NB4 (cell line): ENCODE measurements around the gene VAT1.

Source experiments
- DNase-seq: peaks from one replicate; pipeline ENCODE4 v3.0.0; 2010; ENCODE audit warnings: low read depth
- H3K4me3 ChIP-seq: one replicate; pipeline ENCODE4 v1.5.1; 2011; ENCODE audit warnings: mild to moderate bottlenecking, low read depth, low read length, moderate library complexity
- CTCF ChIP-seq: IDR thresholded peaks from one replicate; pipeline ENCODE4 v1.5.1; 2012; ENCODE audit warnings: low read depth, low read length
- MAX ChIP-seq: IDR thresholded peaks from 2 replicates; pipeline ENCODE4 v1.6.1; 2011; ENCODE audit warnings: low read depth, low read length
- MYC ChIP-seq: IDR thresholded peaks from 2 replicates; pipeline ENCODE4 v1.6.1; 2011; ENCODE audit warnings: low read depth, low read length
- POLR2A ChIP-seq: IDR thresholded peaks from 2 replicates; pipeline ENCODE4 v1.6.1; 2011; ENCODE audit warnings: mild to moderate bottlenecking; ENCODE audit not compliant: insufficient read length; ENCODE audit errors: extremely low read depth

Gene VAT1

GRCh38 chr17:43024407-43025289 is 2.5 kb upstream of the VAT1 start, which contains the start of gene RND2:
TSS of gene RND2 (plus strand) at chr17:43025231. CDS start at chr17:43025348, 117 bp downstream.
- peak within 1 kb of the TSS; percentile 46 for H3K4me3 ChIP-seq
- peak; percentile 93 for DNase-seq
- TF ChIP-seq MYC = peak; percentile 45; the same call in 1 of the 2 replicates
- TF ChIP-seq POLR2A = no peak
- peak; percentile 81 for TF ChIP-seq CTCF
- peak; percentile 46 for TF ChIP-seq MAX

- no peak for TF ChIP-seq CTCF
- no peak for TF ChIP-seq POLR2A
- 0 out of 2 replicates have a peak, but pooled peaks have one; percentile 34 for TF ChIP-seq MYC
- TF ChIP-seq MAX = peak; percentile 68
- peak overlapping the region; percentile 71 for H3K4me3 ChIP-seq
- peak; percentile 84 for DNase-seq
Observed at GRCh38 chr17:43020789-43021740, 1.1 kb downstream of the VAT1 start.

- TF ChIP-seq CTCF (no peak), MAX (no peak), MYC (no peak), POLR2A (no peak)
- peak; percentile 65 for DNase-seq
- H3K4me3 ChIP-seq = peak overlapping the region; percentile 42
Observed at GRCh38 chr17:43020030-43020621, 2.1 kb downstream of the VAT1 start.

GRCh38 chr17:43019418-43019817 is 2.8 kb downstream of the VAT1 start:
- H3K4me3 ChIP-seq = peak overlapping the region; percentile 42
- TF ChIP-seq CTCF (no peak), POLR2A (no peak), MYC (no peak), MAX (no peak)
- peak; percentile 72 for DNase-seq

GRCh38 chr17:43018932-43019331 is 3.3 kb downstream of the VAT1 start:
- peak overlapping the region; percentile 25 for H3K4me3 ChIP-seq
- TF ChIP-seq MAX (peak; percentile 29; the same call in 1 of the 2 replicates), MYC (peak; percentile 57), POLR2A (no peak), CTCF (no peak)
- DNase-seq = peak; percentile 86
